Osteoblast (primary cell): ENCODE data around the gene SBNO2. TPM values are rescaled to one million over a fixed set of nuclear protein-coding genes. Genes with fewer than 3 reads are reported as not detected.

Source experiments
- DNase-seq: peaks from one replicate; pipeline ENCODE4 v3.0.0; 2011; ENCODE audit warnings: low spot score, mixed read lengths; ENCODE audit not compliant: insufficient read length; ENCODE audit errors: missing footprints
- H2AFZ ChIP-seq: 2 replicates; pipeline ENCODE4 v1.6.0; 2011; ENCODE audit warnings: mild to moderate bottlenecking, low read length
- H3K27ac ChIP-seq: 2 replicates; pipeline ENCODE4 v1.5.1; 2011; ENCODE audit warnings: mild to moderate bottlenecking, low read depth, low read length, moderate library complexity
- H3K27me3 ChIP-seq: 2 replicates; pipeline ENCODE4 v1.6.0; 2012; ENCODE audit warnings: mild to moderate bottlenecking, control low read depth, inconsistent platforms, low read length, moderate library complexity; ENCODE audit not compliant: insufficient read depth
- H3K36me3 ChIP-seq: 2 replicates; pipeline ENCODE4 v1.5.1; 2011; ENCODE audit warnings: mild to moderate bottlenecking, low read length, control low read depth, moderate library complexity; ENCODE audit not compliant: insufficient read depth
- H3K4me1 ChIP-seq: 2 replicates; pipeline ENCODE4 v1.5.1; 2011; ENCODE audit warnings: mild to moderate bottlenecking, low read length, control low read depth, moderate library complexity; ENCODE audit not compliant: insufficient read depth
- H3K4me2 ChIP-seq: 2 replicates; pipeline ENCODE4 v1.6.0; 2011; ENCODE audit warnings: mild to moderate bottlenecking, low read length; ENCODE audit not compliant: insufficient read depth
- H3K4me3 ChIP-seq: fragments of 200-600 bp; sonication (generic); 3 replicates; pipeline ENCODE4 v1.5.1; 2012; ENCODE audit warnings: mild to moderate bottlenecking, low read length, inconsistent platforms; ENCODE audit not compliant: insufficient read depth
- H3K79me2 ChIP-seq: 2 replicates; pipeline ENCODE4 v1.6.0; 2012; ENCODE audit warnings: mild to moderate bottlenecking, low read length, control low read depth, inconsistent platforms; ENCODE audit not compliant: insufficient read depth
- H3K9me3 ChIP-seq: 2 replicates; pipeline ENCODE4 v1.5.1; 2011; ENCODE audit warnings: low read depth, low read length, control low read depth
- H4K20me1 ChIP-seq: 2 replicates; pipeline ENCODE4 v1.6.0; 2012; ENCODE audit warnings: mild to moderate bottlenecking, low read length, control low read depth; ENCODE audit not compliant: insufficient read depth
- CTCF ChIP-seq: IDR thresholded peaks from 2 replicates; pipeline ENCODE4 v1.5.1; 2011; ENCODE audit warnings: mild to moderate bottlenecking, low read depth, low read length, moderate library complexity; ENCODE audit errors: extremely low read depth
- total RNA-seq: library from RNA; depleted of rRNA; stranded (reverse); fragments of >200 nt; gene quantifications from 2 replicates; pipeline ENCODE4 v1.2.3, GENCODE V29; 2012

The SBNO2 gene
- total RNA-seq, 1 donor: 69.1 TPM

DNA sequence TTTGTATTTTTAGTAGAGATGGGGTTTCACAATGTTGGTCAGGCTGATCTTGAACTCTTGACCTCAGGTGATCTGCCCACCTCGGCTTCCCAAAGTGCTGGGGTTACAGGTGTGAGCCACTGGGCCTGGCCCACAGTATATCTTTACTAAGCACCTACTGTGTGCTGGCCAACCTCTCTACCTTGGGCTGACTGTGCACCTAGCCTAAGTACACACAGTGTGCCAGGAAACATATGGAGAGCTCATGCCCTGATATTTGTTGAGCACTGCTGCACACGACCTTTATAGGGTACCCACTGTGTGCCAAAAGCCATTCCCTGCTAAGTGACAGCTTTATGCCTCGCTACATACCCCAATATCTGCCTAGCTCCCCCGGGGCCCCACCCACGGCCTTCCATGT is 113.4 kb downstream of the SBNO2 start:
- no peak for TF ChIP-seq CTCF
- H2AFZ ChIP-seq: no peak overlapping the region
- DNase-seq: no peak
- H3K36me3 ChIP-seq: no peaks in the 10 kb centered on the region
- H3K4me3 ChIP-seq: no peak overlapping the region
- no peak overlapping the region for H3K27ac ChIP-seq
- no peaks in the 10 kb centered on the region for H4K20me1 ChIP-seq
- no peak overlapping the region for H3K4me2 ChIP-seq
- no peaks in the 10 kb centered on the region for H3K4me1 ChIP-seq
- no peaks in the 10 kb centered on the region for H3K79me2 ChIP-seq
- no peaks in the 10 kb centered on the region for H3K27me3 ChIP-seq
- H3K9me3 ChIP-seq: peaks cover 26% of the 10 kb centered on the region

DNA sequence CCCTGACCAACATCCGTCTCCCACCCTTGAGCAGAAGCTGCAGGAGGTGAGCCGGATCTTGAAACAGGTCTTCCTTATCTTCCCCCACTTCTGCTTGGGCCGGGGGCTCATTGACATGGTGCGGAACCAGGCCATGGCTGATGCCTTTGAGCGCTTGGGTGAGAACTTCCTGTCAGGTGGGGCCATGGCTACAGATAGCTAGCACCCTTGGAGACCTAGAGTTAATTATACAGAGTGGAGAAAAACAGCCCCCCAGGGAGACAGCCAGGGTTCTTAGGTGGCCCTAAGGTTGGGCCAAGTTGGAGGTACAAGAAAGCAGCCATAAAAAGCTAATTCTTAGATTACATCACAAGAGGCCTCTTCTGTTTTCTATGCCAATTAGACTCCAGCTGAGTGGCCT is 116.0 kb downstream of the SBNO2 start:
- Histone ChIP-seq H3K4me3 (no peak overlapping the region), H3K27me3 (no peaks in the 10 kb centered on the region), H3K27ac (no peak overlapping the region), H4K20me1 (no peaks in the 10 kb centered on the region), H3K79me2 (no peaks in the 10 kb centered on the region), H2AFZ (no peak overlapping the region), H3K36me3 (no peaks in the 10 kb centered on the region), H3K4me1 (no peaks in the 10 kb centered on the region), H3K9me3 (peaks cover 26% of the 10 kb centered on the region), H3K4me2 (no peak overlapping the region)
- no peak for TF ChIP-seq CTCF
- no peak for DNase-seq

Other genes starting within 250 kb of the SBNO2 start
- 19.4 and 21.7 TPM in 2 replicates for gene ARID3A, start 248.2 kb downstream of the SBNO2 start, total RNA-seq
- 45.6 and 46.6 TPM in 2 replicates for gene WDR18, start 189.9 kb downstream of the SBNO2 start, total RNA-seq
- gene GRIN3B, start 173.8 kb downstream of the SBNO2 start, total RNA-seq: not detected in 2 replicates
- gene TMEM259, start 153.1 kb downstream of the SBNO2 start, total RNA-seq: 74.0 and 84.0 TPM in 2 replicates
- not detected in 2 replicates for gene RNU6-2, start 152.7 kb downstream of the SBNO2 start, total RNA-seq
- gene CNN2, start 147.7 kb downstream of the SBNO2 start, total RNA-seq: 537 and 594 TPM in 2 replicates
- 33.3 and 43.0 TPM in 2 replicates for gene ABCA7, start 134.2 kb downstream of the SBNO2 start, total RNA-seq
- 0.59 and 0.72 TPM in 2 replicates for gene ARHGAP45, start 107.1 kb downstream of the SBNO2 start, total RNA-seq
- 70.2 and 74.0 TPM in 2 replicates for gene POLR2E, start 78.9 kb downstream of the SBNO2 start, total RNA-seq
- 515 TPM in 2 replicates for gene GPX4, start 70.3 kb downstream of the SBNO2 start, total RNA-seq
- 75.7 and 100 TPM in 2 replicates for gene STK11, start 31.5 kb upstream of the SBNO2 start, total RNA-seq
- 1.8 and 2.9 TPM in 2 replicates for gene CBARP, start 63.7 kb upstream of the SBNO2 start, total RNA-seq
- gene ATP5F1D, start 67.5 kb upstream of the SBNO2 start, total RNA-seq: 12.4 and 13.8 TPM in 2 replicates
- gene MIDN, start 74.3 kb upstream of the SBNO2 start, total RNA-seq: 14.4 and 19.9 TPM in 2 replicates
- gene CIRBP, start 95.1 kb upstream of the SBNO2 start, total RNA-seq: 300 and 380 TPM in 2 replicates
- 21.8 and 25.0 TPM in 2 replicates for gene FAM174C, start 101.3 kb upstream of the SBNO2 start, total RNA-seq
- gene EFNA2, start 111.6 kb upstream of the SBNO2 start, total RNA-seq: not detected in 2 replicates
- 40.4 and 46.0 TPM in 2 replicates for gene NDUFS7, start 209.6 kb upstream of the SBNO2 start, total RNA-seq
- 25.0 and 29.2 TPM in 2 replicates for gene GAMT, start 227.3 kb upstream of the SBNO2 start, total RNA-seq
- gene DAZAP1, start 233.3 kb upstream of the SBNO2 start, total RNA-seq: 40.9 and 44.5 TPM in 2 replicates